ENCODE measurements around the gene SSNA1. TPM values are rescaled to one million over a fixed set of nuclear protein-coding genes. Genes with fewer than 3 reads are reported as not detected.

SSNA1 gene
- total and polyA plus RNA-seq, 2 donors (not counting 1 experiment from before 2014, with no cell fraction given), result 53.6 to 129 TPM

DNA sequence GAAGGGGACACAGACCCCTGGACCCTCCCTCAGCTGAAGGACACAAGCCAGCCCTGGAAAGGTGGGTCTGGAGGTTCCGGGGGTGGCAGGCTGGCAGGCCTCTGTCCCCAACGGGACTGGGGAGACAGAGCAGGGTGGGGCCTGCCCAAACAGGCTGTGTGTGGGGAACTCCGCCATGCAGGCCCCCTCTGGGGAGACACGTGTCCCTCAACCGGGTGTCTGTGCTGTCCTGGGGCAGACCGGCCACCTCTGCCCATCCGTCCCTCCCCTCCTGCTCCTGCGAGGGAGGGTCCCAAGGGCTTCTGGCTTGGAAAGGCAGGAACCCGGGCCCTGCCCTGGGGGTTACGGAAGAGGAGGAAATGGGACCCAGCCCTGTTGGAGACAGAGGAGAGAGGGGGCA, 43.6 kb downstream of the SSNA1 start:
- Mint-ChIP-seq H3K27me3 (peaks cover 4% of the 10 kb centered on the region), H3K4me1 (peaks cover 26% of the 10 kb centered on the region), H3K27ac (no peak overlapping the region), H3K9me3 (ENCODE audit: insufficient read depth) (no peaks in the 10 kb centered on the region), H3K4me3 (no peak overlapping the region)
- ChIA-PET CTCF (no interaction called here), POLR2A (no interaction called here)
- H4K20me1 ChIP-seq (ENCODE audit: control insufficient read depth, insufficient read depth, low read length, poor library complexity, severe bottlenecking), result no peaks in the 10 kb centered on the region
- H3K79me2 ChIP-seq (ENCODE audit: control insufficient read depth, insufficient read depth, low read length), result peaks cover 5% of the 10 kb centered on the region
- peaks cover 33 to 37% of the 10 kb centered on the region in 2 donors for H3K4me1 ChIP-seq (ENCODE audit: control insufficient read depth in 2 of 2, insufficient read depth in 2 of 2, low read length in 2 of 2)
- intact Hi-C loops (cut with micrococcal nuclease), result no loop called here
- H3K27ac ChIP-seq (ENCODE audit: low read length in 2 of 2), result no peak overlapping the region
- H2AFZ ChIP-seq (ENCODE audit: insufficient read depth, low read depth, low read length, poor library complexity, severe bottlenecking), result no peak overlapping the region
- peaks cover 0 to 31% (median 2%) of the 10 kb centered on the region in 4 experiments for H3K27me3 ChIP-seq (replicated peaks in 1 of 4; ENCODE audit: control extremely low read depth in 1 of 4, control insufficient read depth in 3 of 4, insufficient read depth in 4 of 4, low read length in 3 of 4)
- WGBS (ENCODE audit: insufficient coverage), result 73% methylated on average over 9 of the region's 10 CpGs
- H3K4me2 ChIP-seq (replicated peaks; ENCODE audit: low read depth, low read length, poor library complexity, severe bottlenecking), result no peak overlapping the region
- DNase-seq, result no peak
- ATAC-seq (ENCODE audit: low read depth), result no peak
- TF ChIP-seq EZH2 (IDR thresholded peaks at IDR 0.05; ENCODE audit: borderline replicate concordance, insufficient read depth, low read depth, low read length, poor library complexity, severe bottlenecking), result no peak
- TF ChIP-seq, protein P1, sequence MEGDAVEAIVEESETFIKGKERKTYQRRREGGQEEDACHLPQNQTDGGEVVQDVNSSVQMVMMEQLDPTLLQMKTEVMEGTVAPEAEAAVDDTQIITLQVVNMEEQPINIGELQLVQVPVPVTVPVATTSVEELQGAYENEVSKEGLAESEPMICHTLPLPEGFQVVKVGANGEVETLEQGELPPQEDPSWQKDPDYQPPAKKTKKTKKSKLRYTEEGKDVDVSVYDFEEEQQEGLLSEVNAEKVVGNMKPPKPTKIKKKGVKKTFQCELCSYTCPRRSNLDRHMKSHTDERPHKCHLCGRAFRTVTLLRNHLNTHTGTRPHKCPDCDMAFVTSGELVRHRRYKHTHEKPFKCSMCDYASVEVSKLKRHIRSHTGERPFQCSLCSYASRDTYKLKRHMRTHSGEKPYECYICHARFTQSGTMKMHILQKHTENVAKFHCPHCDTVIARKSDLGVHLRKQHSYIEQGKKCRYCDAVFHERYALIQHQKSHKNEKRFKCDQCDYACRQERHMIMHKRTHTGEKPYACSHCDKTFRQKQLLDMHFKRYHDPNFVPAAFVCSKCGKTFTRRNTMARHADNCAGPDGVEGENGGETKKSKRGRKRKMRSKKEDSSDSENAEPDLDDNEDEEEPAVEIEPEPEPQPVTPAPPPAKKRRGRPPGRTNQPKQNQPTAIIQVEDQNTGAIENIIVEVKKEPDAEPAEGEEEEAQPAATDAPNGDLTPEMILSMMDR (IDR thresholded peaks at IDR 0.05), result no peak
- H3K36me3 ChIP-seq (replicated peaks in 1 of 2; ENCODE audit: control extremely low read depth in 1 of 2, control insufficient read depth in 1 of 2, extremely low read depth in 1 of 2, insufficient read depth in 2 of 2, low read length in 1 of 2), result no peaks in the 10 kb centered on the region
- peaks cover 0 to 3% (median 0%) of the 10 kb centered on the region in 3 donors for H3K9me3 ChIP-seq (ENCODE audit: control extremely low read depth in 1 of 3, control insufficient read depth in 2 of 3, insufficient read depth in 1 of 3, low read length in 2 of 3)
- no peak overlapping the region for H3K4me3 ChIP-seq (ENCODE audit: control extremely low read depth in 1 of 5, extremely low read depth in 1 of 5, insufficient read depth in 1 of 5, low read depth in 2 of 5, low read length in 4 of 5)
- H3K9ac ChIP-seq (ENCODE audit: low read length), result no peak overlapping the region

DNA sequence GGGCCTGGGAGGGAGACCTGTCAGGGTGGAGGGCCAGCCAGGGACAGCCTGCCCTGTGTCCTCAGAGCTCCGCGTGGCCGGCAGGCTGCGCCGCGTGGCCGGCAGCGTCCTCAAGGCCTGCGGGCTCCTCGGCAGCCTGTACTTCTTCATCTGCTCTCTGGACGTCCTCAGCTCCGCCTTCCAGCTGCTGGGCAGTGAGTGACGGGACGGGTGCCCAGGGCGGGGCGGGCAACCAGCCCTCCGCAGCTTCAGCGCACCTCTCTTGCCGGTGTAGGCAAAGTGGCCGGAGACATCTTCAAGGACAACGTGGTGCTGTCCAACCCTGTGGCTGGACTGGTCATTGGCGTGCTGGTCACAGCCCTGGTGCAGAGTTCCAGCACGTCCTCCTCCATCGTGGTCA, 44.0 kb downstream of the SSNA1 start:
- no peaks in the 10 kb centered on the region for H3K36me3 ChIP-seq (replicated peaks in 1 of 2; ENCODE audit: control extremely low read depth in 1 of 2, control insufficient read depth in 1 of 2, extremely low read depth in 1 of 2, insufficient read depth in 2 of 2, low read length in 1 of 2)

More for the DNA sequence above, 44.0 kb downstream of the SSNA1 start:
- Mint-ChIP-seq H3K27ac (no peak overlapping the region), H3K4me3 (no peak overlapping the region), H3K9me3 (ENCODE audit: insufficient read depth) (no peaks in the 10 kb centered on the region), H3K27me3 (peaks cover 3% of the 10 kb centered on the region), H3K4me1 (peaks cover 26% of the 10 kb centered on the region)
- no peak overlapping the region for H3K9ac ChIP-seq (ENCODE audit: low read length)
- no peak overlapping the region for H2AFZ ChIP-seq (ENCODE audit: insufficient read depth, low read depth, low read length, poor library complexity, severe bottlenecking)
- peaks cover 0 to 30% (median 2%) of the 10 kb centered on the region in 4 experiments for H3K27me3 ChIP-seq (replicated peaks in 1 of 4; ENCODE audit: control extremely low read depth in 1 of 4, control insufficient read depth in 3 of 4, insufficient read depth in 4 of 4, low read length in 3 of 4)
- no peak for DNase-seq
- H3K79me2 ChIP-seq (ENCODE audit: control insufficient read depth, insufficient read depth, low read length), result peaks cover 9% of the 10 kb centered on the region
- ATAC-seq (ENCODE audit: low read depth), result no peak
- ChIA-PET POLR2A (no interaction called here), CTCF (no interaction called here)
- no peak for TF ChIP-seq EZH2 (IDR thresholded peaks at IDR 0.05; ENCODE audit: borderline replicate concordance, insufficient read depth, low read depth, low read length, poor library complexity, severe bottlenecking)
- TF ChIP-seq, protein P1 (IDR thresholded peaks at IDR 0.05), result no peak
- no peak overlapping the region for H3K4me3 ChIP-seq (ENCODE audit: control extremely low read depth in 1 of 5, extremely low read depth in 1 of 5, insufficient read depth in 1 of 5, low read depth in 2 of 5, low read length in 4 of 5)
- no peak overlapping the region for H3K27ac ChIP-seq (ENCODE audit: low read length in 2 of 2)
- H3K9me3 ChIP-seq (ENCODE audit: control extremely low read depth in 1 of 3, control insufficient read depth in 2 of 3, insufficient read depth in 1 of 3, low read length in 2 of 3), result peaks cover 0 to 3% (median 0%) of the 10 kb centered on the region in 3 donors
- peaks cover 31 to 37% of the 10 kb centered on the region in 2 donors for H3K4me1 ChIP-seq (ENCODE audit: control insufficient read depth in 2 of 2, insufficient read depth in 2 of 2, low read length in 2 of 2)
- intact Hi-C loops (cut with micrococcal nuclease), result no loop called here
- H3K4me2 ChIP-seq (replicated peaks; ENCODE audit: low read depth, low read length, poor library complexity, severe bottlenecking), result no peak overlapping the region
- WGBS (ENCODE audit: insufficient coverage), result 95% methylated on average over 24 of the region's 24 CpGs
- peaks cover under 1% of the 10 kb centered on the region for H4K20me1 ChIP-seq (ENCODE audit: control insufficient read depth, insufficient read depth, low read length, poor library complexity, severe bottlenecking)
